IPS DF 19.7 (cell line): ENCODE measurements around the gene GLI3.

ENCODE experiments used
- DNase-seq: peaks from one replicate; pipeline ENCODE4 v3.0.0-alpha.2; 2013; ENCODE audit warnings: low read depth, low spot score

GLI3 gene

DNA sequence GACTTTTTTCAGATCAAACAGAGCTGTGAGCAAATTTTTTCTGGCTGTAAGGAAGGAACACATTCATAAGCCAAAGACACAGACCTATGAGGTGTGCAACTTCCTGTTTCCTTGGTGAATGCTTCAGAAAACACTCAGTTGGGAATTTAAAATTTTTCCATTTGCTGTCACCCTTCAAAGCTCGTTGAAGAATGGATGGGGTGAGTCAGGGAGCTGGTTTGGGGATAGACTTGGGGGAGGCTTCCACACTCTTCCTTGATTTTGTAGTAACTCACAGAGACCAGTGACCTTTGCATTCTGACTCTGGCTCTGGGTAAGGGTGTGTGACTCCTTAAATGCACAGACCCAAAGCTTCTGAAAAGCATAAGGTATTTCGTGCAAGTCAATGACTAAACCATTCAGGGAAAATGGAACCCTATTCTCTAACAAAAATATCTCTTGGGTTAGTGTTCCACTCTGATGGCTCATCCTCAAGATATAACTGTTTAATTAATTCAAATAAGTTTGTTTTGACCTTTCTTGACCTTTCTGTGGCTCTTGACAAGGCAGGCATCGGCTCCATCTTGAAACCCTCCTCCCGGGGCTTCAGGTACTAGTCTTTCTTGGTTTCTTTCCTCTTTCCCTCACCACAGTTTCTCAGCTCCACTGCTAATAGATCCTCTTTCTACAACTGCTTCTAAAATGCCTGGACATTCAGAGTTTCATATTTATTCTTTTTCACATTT lies 306.3 kb downstream of the GLI3 start:
- DNase-seq: no peak

- DNase-seq: no peak
Observed at GRCh38 chr7:41928781-41929180, 308.2 kb downstream of the GLI3 start.

- DNase-seq: no peak
Observed at GRCh38 chr7:41928166-41928565, 308.8 kb downstream of the GLI3 start.

DNA sequence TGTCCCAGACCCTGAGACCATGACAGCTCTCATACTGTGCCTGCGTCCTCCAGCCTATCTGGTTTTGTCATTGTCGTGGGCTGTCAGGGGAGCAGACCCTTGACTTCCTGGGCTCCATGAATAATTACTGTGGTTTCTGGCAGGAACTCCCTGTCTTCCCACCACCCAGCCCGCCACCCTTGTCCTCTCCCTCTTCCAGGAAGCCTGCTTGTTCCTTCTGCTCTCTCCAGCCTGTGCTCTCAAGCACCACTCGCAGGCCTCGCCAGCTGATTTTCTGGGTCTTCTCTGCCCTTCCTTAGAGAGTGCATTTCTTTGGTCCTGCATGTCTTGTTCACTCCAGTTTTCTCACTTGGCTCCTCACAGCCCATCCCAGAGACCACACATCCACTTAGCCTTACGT lies 309.6 kb downstream of the GLI3 start:
- no peak for DNase-seq

DNA sequence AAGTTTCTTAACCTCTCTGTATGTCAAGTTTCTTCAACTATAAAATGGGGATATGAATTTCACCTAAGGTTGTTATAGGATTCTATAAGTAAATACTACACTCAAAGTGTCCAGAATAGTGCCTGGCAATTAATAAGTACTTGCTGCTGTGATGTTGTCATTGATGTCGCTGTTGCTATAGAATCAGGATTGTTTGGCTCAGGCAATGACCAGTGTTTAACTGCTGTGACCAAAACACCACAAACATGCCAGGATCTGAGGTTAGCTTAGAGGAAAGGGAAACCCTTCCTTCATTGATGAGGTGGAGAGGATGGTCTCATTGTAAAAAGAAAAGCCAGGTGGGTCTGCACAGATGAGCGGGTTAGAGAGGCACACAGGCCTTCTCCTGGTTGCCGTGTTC lies 311.1 kb downstream of the GLI3 start:
- no peak for DNase-seq

DNA sequence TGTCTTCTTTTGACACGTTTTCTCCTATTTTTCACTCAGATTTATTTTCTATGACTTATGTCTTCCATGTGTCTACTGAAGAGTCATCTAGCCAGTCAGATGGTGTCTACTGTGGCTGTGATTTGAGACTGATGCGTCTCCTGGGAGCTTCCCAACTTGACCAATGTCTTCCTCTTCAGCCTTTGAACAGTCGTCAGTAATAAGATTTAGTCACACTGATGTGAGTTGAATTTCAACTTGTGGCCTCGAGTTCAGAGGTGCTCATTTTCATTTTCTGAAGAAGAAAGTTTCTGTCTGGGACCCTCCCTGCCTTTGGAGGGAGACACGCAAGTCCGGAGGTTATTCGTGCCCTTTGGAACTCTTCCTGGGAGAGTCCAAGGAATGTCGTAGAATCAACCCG lies 312.2 kb downstream of the GLI3 start:
- DNase-seq: no peak

GRCh38 chr7:41922373-41922772 lies 314.6 kb downstream of the GLI3 start:
- no peak for DNase-seq

GRCh38 chr7:41921453-41921981 lies 315.5 kb downstream of the GLI3 start:
- no peak for DNase-seq

DNA sequence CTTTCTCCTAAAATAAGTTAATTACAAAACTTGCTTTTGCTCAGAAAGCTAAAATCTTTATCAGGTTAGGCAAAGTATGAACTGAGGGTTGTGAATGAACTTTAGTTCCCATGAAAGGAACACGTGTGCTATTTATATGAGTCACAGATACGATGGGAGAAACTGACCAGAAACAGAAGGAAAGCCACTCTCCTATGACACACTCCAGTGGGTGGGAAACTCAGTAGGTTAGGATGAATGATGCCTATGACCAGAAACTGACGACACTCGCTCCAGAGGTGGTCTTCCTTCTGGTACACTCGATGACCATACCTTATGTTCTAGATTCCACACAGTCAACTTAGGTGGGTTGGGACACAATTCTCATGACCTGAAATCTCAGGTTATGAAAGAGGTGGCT lies 318.4 kb downstream of the GLI3 start:
- DNase-seq: no peak

DNA sequence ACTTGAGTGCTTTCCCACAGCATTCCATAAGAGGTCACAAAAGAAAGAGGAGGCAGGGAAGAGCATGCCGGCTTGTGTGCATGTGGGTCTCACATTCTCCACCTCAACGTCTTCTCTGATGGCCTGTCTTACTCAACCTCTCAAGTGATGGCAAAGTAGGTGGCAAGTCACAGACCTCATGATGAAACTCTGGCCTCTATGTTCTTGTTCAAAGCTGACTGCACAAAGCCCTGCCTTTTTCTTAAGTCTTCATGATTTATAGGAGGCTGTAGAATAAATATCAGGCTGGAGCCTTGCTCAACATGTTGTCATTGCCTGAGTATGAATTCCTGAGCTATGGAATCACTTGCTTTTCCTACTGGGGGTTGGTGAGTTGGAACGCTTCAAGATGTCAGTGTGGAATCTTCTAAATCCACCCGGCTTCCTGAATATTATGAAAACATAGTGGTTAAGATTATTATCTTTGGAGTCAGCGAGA lies 320.5 kb downstream of the GLI3 start:
- no peak for DNase-seq

- DNase-seq: no peak
Observed at GRCh38 chr7:41915871-41916270, 321.1 kb downstream of the GLI3 start.

DNA sequence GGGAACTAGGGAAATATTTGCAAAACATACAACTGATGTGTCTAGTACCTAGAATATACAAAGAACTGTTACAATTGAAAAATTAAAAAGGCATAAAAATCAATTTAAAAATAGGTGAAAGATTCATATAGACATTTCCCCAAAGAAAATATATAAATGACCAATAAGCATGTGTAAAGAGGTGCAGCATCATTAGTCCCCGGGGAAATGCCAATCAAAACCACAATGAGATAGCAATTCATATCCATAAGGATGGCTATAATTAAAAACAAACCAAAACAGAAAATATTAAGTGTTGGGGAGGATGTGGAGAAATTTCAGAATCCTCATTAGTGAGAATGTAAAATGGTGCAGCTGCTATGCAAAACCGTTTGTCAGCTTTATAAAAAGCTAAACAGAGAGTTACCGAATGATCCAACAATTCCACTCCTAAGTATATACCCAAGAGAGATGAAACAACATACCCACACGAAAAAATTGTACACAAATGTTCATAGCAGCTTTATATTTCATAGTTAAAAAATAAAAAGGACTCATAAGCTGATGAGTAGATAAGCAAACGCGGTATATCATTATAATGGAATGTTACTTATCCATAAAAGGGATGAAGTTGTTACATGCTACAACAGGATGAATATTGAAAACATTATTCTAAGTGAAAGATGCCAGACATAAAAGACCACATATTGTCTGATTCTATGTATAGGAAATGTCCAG lies 324.0 kb downstream of the GLI3 start:
- no peak for DNase-seq

GRCh38 chr7:41912426-41912825 lies 324.6 kb downstream of the GLI3 start:
- no peak for DNase-seq

DNA sequence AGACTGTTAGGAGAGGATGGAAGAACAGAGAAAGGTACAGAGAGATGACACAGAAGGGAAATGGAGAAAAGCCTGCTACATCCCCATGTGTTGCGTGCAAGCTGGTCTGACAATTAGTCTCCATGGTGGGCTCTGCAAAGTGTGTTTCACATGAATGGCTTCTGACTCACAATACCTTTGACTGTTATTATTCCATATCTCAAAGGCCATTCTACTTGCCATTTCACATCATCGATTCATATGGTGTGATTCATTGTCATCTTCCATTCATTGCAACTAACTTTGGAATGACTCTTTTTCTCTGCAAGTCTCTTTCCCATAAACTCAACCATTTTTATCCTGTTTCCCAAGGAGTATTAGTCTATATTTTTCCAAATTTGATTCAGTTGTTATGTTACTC lies 325.2 kb downstream of the GLI3 start:
- no peak for DNase-seq
